Parathyroid adenoma (tissue), 2 donors: ENCODE results near the gene KIZ.

ENCODE experiments used
- H2AFZ ChIP-seq: fragments of 300-600 bp; sonication (generic); one replicate; pipeline ENCODE4 v1.7.0; 2017; ENCODE audit warnings: antibody characterized with exemption, mild to moderate bottlenecking
- H3K27ac ChIP-seq: fragments of 300-600 bp; sonication (generic); one replicate; pipeline ENCODE4 v1.7.0; 2017
- H3K27me3 ChIP-seq: fragments of 300-600 bp; sonication (generic); one replicate; pipeline ENCODE4 v1.7.0; 2017; ENCODE audit warnings: low read length; ENCODE audit not compliant: control insufficient read depth, insufficient read depth
- H3K36me3 ChIP-seq: fragments of 300-600 bp; sonication (generic); one replicate; pipeline ENCODE4 v1.7.0; 2017; ENCODE audit warnings: low read length; ENCODE audit not compliant: control insufficient read depth, insufficient read depth
- H3K4me1 ChIP-seq: fragments of 300-600 bp; sonication (generic); one replicate; pipeline ENCODE4 v1.7.0; 2017; ENCODE audit warnings: control low read depth
- H3K4me2 ChIP-seq: fragments of 300-600 bp; sonication (generic); one replicate; pipeline ENCODE4 v1.7.0; 2017; ENCODE audit warnings: low read length
- H3K4me3 ChIP-seq: fragments of 300-600 bp; sonication (generic); one replicate; pipeline ENCODE4 v1.7.0; 2017; ENCODE audit warnings: low read depth, low read length
- H3K79me2 ChIP-seq: fragments of 300-600 bp; sonication (generic); one replicate; pipeline ENCODE4 v1.7.0; 2017; ENCODE audit warnings: control low read depth
- H3K9ac ChIP-seq: fragments of 300-600 bp; sonication (generic); one replicate; pipeline ENCODE4 v1.7.0; 2017; ENCODE audit warnings: mild to moderate bottlenecking
- H3K9me3 ChIP-seq: fragments of 300-600 bp; sonication (generic); one replicate; pipeline ENCODE4 v1.7.0; 2017; ENCODE audit warnings: low read length; ENCODE audit not compliant: control insufficient read depth
- CTCF ChIP-seq: fragments of 300-600 bp; sonication (generic); IDR thresholded peaks from one replicate; pipeline ENCODE4 v1.7.0; 2017; ENCODE audit warnings: antibody characterized with exemption, mild to moderate bottlenecking
- donor health status: primary hyperparathyroidism.

The KIZ gene

DNA sequence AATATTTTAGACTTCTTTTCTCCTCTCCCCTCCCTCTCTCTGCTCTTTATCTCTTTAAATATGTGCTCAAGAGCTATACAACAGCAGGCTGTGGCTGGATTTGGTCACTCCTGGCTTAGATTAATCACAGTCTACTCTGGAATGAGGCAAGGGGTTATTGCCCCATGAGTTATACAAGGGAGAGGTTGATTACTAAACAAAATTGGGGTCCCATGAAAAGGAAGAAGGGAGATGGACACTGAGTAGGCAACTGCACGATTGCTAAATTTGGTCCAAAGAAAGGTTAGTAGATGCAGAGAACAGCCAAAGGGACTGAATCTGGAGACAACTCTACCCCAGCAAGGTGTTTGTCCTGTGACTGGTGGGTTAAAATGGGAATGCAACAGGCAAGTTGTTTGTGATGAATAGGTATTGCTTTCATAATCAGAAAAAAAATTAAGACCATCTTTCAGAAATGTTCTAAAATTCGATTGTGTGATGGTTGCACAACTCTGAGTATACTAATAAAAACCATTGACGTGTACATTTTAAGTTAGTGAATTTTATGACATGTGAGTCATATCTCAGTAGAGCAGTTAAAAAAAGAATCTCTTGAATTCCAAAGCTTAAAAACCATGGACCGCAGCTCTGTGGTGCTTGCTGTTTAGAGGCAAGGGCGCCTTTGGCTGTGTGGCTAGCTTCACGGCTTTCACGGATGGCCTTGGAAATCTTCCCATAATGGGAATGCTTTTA is 57.1 kb downstream of the KIZ start:
- no peak overlapping the region for H3K4me2 ChIP-seq
- no peak overlapping the region for H3K9ac ChIP-seq
- no peak overlapping the region for H2AFZ ChIP-seq
- no peaks in the 10 kb centered on the region for H3K4me1 ChIP-seq
- TF ChIP-seq CTCF: no peak
- no peaks in the 10 kb centered on the region for H3K79me2 ChIP-seq
- H3K9me3 ChIP-seq: no peaks in the 10 kb centered on the region
- H3K36me3 ChIP-seq: no peaks in the 10 kb centered on the region
- no peaks in the 10 kb centered on the region for H3K27me3 ChIP-seq
- H3K4me3 ChIP-seq: no peak overlapping the region
- no peak overlapping the region for H3K27ac ChIP-seq

GRCh38 chr20:21183722-21184121 is 57.8 kb downstream of the KIZ start:
- Histone ChIP-seq H3K79me2 (no peaks in the 10 kb centered on the region), H3K4me1 (no peaks in the 10 kb centered on the region), H3K36me3 (no peaks in the 10 kb centered on the region), H3K4me3 (no peak overlapping the region), H3K27ac (no peak overlapping the region), H3K27me3 (no peaks in the 10 kb centered on the region), H3K4me2 (no peak overlapping the region), H2AFZ (no peak overlapping the region), H3K9ac (no peak overlapping the region), H3K9me3 (no peaks in the 10 kb centered on the region)
- no peak for TF ChIP-seq CTCF

- no peak overlapping the region for H3K4me2 ChIP-seq
- H3K27ac ChIP-seq: no peak overlapping the region
- no peaks in the 10 kb centered on the region for H3K4me1 ChIP-seq
- no peaks in the 10 kb centered on the region for H3K9me3 ChIP-seq
- no peak for TF ChIP-seq CTCF
- H2AFZ ChIP-seq: no peak overlapping the region
- H3K27me3 ChIP-seq: no peaks in the 10 kb centered on the region
- H3K4me3 ChIP-seq: no peak overlapping the region
- no peak overlapping the region for H3K9ac ChIP-seq
- no peaks in the 10 kb centered on the region for H3K36me3 ChIP-seq
- H3K79me2 ChIP-seq: no peaks in the 10 kb centered on the region
Measured at GRCh38 chr20:21184819-21185218, 58.9 kb downstream of the KIZ start.

- H3K9me3 ChIP-seq: no peaks in the 10 kb centered on the region
- no peaks in the 10 kb centered on the region for H3K4me1 ChIP-seq
- H2AFZ ChIP-seq: no peak overlapping the region
- H3K9ac ChIP-seq: no peak overlapping the region
- H3K27ac ChIP-seq: no peak overlapping the region
- H3K36me3 ChIP-seq: no peaks in the 10 kb centered on the region
- no peaks in the 10 kb centered on the region for H3K79me2 ChIP-seq
- TF ChIP-seq CTCF: no peak
- no peak overlapping the region for H3K4me2 ChIP-seq
- no peaks in the 10 kb centered on the region for H3K27me3 ChIP-seq
- no peak overlapping the region for H3K4me3 ChIP-seq
Measured at GRCh38 chr20:21185849-21186248, 60.0 kb downstream of the KIZ start.
